ENCODE measurements around the gene CASD1.

CASD1 gene

GRCh38 chr7:94512735-94513564 lies 3.3 kb downstream of the CASD1 start:
- H2AFZ ChIP-seq (ENCODE audit: low read depth, low read length) = no peak overlapping the region
- H4K20me1 ChIP-seq (ENCODE audit: insufficient read depth, low read length) = no peaks in the 10 kb centered on the region
- peaks cover 5% of the 10 kb centered on the region for H3K36me3 ChIP-seq (replicated peaks; ENCODE audit: low read depth, low read length)
- H3K27me3 ChIP-seq (ENCODE audit: low read depth, low read length) = no peaks in the 10 kb centered on the region
- no peak for TF ChIP-seq EZH2phosphoT487 (IDR thresholded peaks at IDR 0.05; ENCODE audit: low read depth)
- TF ChIP-seq, protein P1, sequence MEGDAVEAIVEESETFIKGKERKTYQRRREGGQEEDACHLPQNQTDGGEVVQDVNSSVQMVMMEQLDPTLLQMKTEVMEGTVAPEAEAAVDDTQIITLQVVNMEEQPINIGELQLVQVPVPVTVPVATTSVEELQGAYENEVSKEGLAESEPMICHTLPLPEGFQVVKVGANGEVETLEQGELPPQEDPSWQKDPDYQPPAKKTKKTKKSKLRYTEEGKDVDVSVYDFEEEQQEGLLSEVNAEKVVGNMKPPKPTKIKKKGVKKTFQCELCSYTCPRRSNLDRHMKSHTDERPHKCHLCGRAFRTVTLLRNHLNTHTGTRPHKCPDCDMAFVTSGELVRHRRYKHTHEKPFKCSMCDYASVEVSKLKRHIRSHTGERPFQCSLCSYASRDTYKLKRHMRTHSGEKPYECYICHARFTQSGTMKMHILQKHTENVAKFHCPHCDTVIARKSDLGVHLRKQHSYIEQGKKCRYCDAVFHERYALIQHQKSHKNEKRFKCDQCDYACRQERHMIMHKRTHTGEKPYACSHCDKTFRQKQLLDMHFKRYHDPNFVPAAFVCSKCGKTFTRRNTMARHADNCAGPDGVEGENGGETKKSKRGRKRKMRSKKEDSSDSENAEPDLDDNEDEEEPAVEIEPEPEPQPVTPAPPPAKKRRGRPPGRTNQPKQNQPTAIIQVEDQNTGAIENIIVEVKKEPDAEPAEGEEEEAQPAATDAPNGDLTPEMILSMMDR (IDR thresholded peaks at IDR 0.05; ENCODE audit: low read depth, low read length) = no peak
- H3K4me1 ChIP-seq (ENCODE audit: low read length) = peaks cover 14% of the 10 kb centered on the region
- no peak overlapping the region for H3K4me3 ChIP-seq (ENCODE audit: low read length)
- H3K4me2 ChIP-seq (ENCODE audit: low read length) = no peak overlapping the region
- no peak overlapping the region for H3K9ac ChIP-seq (ENCODE audit: low read length)
- no peak overlapping the region for H3K27ac ChIP-seq (ENCODE audit: low read length)
- peaks cover 64% of the 10 kb centered on the region for H3K79me2 ChIP-seq (ENCODE audit: low read length)
- no peaks in the 10 kb centered on the region for H3K9me3 ChIP-seq (ENCODE audit: insufficient read depth, low read length)

GRCh38 chr7:94513565-94513860 lies 3.9 kb downstream of the CASD1 start:
- Histone ChIP-seq H3K4me1 (ENCODE audit: low read length) (peaks cover 14% of the 10 kb centered on the region), H3K79me2 (ENCODE audit: low read length) (peaks cover 64% of the 10 kb centered on the region), H3K9me3 (ENCODE audit: insufficient read depth, low read length) (no peaks in the 10 kb centered on the region), H2AFZ (ENCODE audit: low read depth, low read length) (no peak overlapping the region), H3K9ac (ENCODE audit: low read length) (no peak overlapping the region), H3K4me2 (ENCODE audit: low read length) (no peak overlapping the region), H4K20me1 (ENCODE audit: insufficient read depth, low read length) (no peaks in the 10 kb centered on the region), H3K4me3 (ENCODE audit: low read length) (no peak overlapping the region), H3K36me3 (replicated peaks; ENCODE audit: low read depth, low read length) (peaks cover 5% of the 10 kb centered on the region), H3K27me3 (ENCODE audit: low read depth, low read length) (no peaks in the 10 kb centered on the region), H3K27ac (ENCODE audit: low read length) (no peak overlapping the region)
- no peak for TF ChIP-seq EZH2phosphoT487 (IDR thresholded peaks at IDR 0.05; ENCODE audit: low read depth)
- TF ChIP-seq, protein P1 (IDR thresholded peaks at IDR 0.05; ENCODE audit: low read depth, low read length) = no peak

GRCh38 chr7:94514140-94514889 lies 4.7 kb downstream of the CASD1 start:
- no peak for TF ChIP-seq EZH2phosphoT487 (IDR thresholded peaks at IDR 0.05; ENCODE audit: low read depth)
- TF ChIP-seq, protein P1 (IDR thresholded peaks at IDR 0.05; ENCODE audit: low read depth, low read length) = no peak
- Histone ChIP-seq H2AFZ (ENCODE audit: low read depth, low read length) (no peak overlapping the region), H3K4me3 (ENCODE audit: low read length) (no peak overlapping the region), H3K27ac (ENCODE audit: low read length) (no peak overlapping the region), H3K79me2 (ENCODE audit: low read length) (peaks cover 64% of the 10 kb centered on the region), H3K9me3 (ENCODE audit: insufficient read depth, low read length) (no peaks in the 10 kb centered on the region), H3K4me2 (ENCODE audit: low read length) (no peak overlapping the region), H3K4me1 (ENCODE audit: low read length) (peaks cover 8% of the 10 kb centered on the region), H3K27me3 (ENCODE audit: low read depth, low read length) (no peaks in the 10 kb centered on the region), H3K36me3 (replicated peaks; ENCODE audit: low read depth, low read length) (peaks cover 5% of the 10 kb centered on the region), H4K20me1 (ENCODE audit: insufficient read depth, low read length) (no peaks in the 10 kb centered on the region), H3K9ac (ENCODE audit: low read length) (no peak overlapping the region)

DNA sequence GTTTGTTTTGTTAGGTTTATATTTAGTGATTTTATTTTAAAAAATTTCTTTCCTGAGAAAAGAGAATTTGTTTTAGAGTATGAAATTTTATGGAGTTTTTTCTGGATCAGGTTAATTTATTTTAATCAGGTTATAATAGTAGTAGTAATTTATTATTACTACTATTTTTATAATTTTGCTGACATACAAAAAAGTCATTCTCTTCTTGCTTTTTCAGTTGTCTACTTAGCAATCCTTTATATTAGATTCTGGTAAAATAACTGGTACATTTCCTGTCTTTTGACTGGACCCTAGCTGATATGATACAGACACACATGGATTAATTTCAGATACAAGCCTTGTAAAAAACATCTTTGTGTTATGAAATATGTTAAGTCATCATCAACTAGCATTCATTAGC lies 5.3 kb downstream of the CASD1 start:
- H2AFZ ChIP-seq (ENCODE audit: low read depth, low read length) = no peak overlapping the region
- H3K79me2 ChIP-seq (ENCODE audit: low read length) = peaks cover 63% of the 10 kb centered on the region

More for the DNA sequence above, 5.3 kb downstream of the CASD1 start:
- peaks cover 8% of the 10 kb centered on the region for H3K4me1 ChIP-seq (ENCODE audit: low read length)
- TF ChIP-seq, protein P1 (IDR thresholded peaks at IDR 0.05; ENCODE audit: low read depth, low read length) = no peak
- no peak for TF ChIP-seq EZH2phosphoT487 (IDR thresholded peaks at IDR 0.05; ENCODE audit: low read depth)
- peaks cover 5% of the 10 kb centered on the region for H3K36me3 ChIP-seq (replicated peaks; ENCODE audit: low read depth, low read length)
- H3K9me3 ChIP-seq (ENCODE audit: insufficient read depth, low read length) = no peaks in the 10 kb centered on the region
- no peaks in the 10 kb centered on the region for H4K20me1 ChIP-seq (ENCODE audit: insufficient read depth, low read length)
- H3K27ac ChIP-seq (ENCODE audit: low read length) = no peak overlapping the region
- H3K4me3 ChIP-seq (ENCODE audit: low read length) = no peak overlapping the region
- H3K27me3 ChIP-seq (ENCODE audit: low read depth, low read length) = no peaks in the 10 kb centered on the region
- no peak overlapping the region for H3K9ac ChIP-seq (ENCODE audit: low read length)
- H3K4me2 ChIP-seq (ENCODE audit: low read length) = no peak overlapping the region

All from OCI-LY3 (cell line).